GM18861 (cell line): ENCODE measurements around the gene TAF11L13.

Experiments
- ATAC-seq: cut with Tn5 transposase; IDR thresholded peaks from one replicate; pipeline ENCODE4 v1.9.1; 2021; ENCODE audit not compliant: unreplicated experiment

TAF11L13 gene

DNA sequence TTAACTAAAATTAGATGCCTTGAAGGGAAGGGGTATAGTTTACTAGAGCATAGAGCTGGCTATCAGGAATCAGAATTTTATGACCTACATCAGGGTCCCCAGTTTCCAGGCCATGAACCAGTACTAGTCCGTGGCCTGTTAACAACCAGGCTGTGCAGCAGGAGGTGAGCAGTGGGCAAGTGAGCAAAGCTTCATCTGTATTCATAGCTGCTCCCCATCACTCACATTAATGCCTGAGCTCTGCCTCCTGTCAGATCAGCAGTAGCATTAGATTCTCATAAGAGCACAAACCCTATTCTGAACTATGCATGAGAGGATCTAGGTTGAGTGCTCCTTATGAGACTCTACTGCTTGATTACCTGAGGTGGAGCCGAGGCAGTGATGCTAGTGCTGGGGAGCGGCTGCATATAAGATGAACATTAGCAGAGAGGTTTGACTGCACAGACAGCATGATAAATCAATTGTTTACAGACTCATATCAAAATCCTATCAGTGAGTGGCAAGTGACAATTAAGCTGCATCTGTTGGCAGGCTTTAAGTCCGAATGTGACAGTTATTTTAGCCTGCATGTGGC lies 47.0 kb downstream of the TAF11L13 start:
- no peak for ATAC-seq

DNA sequence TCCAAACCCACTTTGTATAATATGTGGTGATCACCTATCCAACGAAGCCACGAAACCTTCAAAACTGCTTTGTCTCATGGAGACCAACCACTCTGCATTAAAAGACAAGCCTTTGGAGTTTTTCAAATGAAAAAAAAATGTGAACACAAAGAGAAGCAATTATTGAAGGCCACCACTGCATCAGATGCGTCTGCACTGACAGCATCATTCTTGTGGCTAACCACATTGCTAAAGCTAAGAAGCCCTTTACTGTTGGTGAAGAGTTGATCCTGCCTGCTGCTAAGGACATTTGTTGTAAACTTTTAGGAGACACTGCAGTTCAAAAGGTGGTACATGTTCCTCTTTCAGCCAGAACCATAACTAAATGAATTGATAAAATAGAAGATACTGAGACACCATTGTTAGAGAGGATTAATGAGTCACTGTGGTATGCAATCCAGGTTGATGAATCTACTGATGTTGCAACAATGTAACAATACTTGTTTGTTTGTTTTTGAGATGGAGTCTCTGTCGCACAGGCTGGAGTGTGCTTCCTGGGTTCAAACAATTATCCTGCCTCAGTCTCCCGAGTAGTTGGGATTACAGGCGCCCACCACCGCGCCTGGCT lies 47.8 kb downstream of the TAF11L13 start:
- no peak for ATAC-seq

DNA sequence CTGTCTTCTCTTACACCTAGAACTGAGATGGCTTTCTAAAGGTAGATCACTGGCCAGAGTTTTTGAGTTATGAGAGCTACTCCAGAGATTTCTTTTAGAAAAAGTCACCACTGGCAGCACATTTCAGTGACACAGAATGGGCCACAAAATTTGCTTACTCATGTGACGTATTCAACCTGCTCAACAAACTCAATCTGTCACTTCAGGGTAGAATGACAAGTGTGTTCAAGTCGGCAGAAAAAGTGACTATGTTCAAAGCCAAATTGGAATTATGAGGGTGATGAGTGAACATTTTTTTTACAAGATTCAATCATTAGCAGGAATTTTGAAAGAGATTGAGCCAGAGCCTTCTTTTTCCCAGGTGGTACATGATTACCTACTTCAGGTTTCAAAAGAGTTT lies 48.8 kb downstream of the TAF11L13 start:
- ATAC-seq: no peak
